Measurements from ENCODE around the gene KLHDC10. TPM values are rescaled to one million over a fixed set of nuclear protein-coding genes. Genes with fewer than 3 reads are reported as not detected.

The KLHDC10 gene
- total and polyA plus RNA-seq, 2 of the 13 experiments (the other 11 are each of a cell fraction or from before 2014, with no cell fraction given): 11.9 to 21.6 TPM

DNA sequence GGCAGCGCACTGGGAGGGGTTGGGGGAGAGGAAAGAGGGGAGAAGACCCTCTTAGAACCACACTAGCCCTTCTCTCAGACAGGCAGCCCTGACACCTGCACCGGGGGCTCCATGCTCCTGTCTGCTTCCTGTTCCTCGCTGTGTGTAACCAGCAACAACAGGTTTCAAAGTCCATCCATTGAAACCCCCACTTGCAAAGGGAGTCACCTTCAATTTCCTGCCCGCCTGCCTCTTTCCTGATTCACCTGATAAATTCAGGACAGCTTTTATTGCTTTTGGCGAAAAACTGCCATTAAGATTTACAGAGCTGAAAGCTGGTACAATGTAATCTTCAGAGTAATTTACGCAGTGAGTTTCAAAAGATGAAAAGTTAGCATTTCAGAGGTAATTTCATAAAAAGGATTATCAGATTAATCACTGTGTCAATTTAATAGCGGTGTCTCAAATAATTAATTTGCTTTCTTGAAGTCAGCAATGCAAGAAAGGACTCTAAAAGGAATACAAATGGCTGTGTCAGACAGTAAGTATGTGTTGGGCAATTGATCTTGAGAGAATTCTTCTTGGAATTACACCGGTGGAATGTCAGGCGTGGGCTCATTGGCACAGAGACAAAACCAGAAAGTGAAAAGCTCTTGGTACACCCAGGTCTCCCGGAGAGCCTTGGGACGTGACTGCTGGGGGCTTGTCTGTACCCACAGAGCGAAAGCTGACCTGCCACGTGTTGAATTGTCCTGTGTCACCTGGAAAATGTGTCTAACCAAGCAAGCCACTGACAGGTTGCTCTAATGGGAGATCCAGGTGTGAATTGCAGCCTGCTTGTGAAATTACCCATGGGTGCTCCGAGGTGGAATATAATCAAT lies 74.2 kb downstream of the KLHDC10 start (continued):
- TF ChIP-seq, protein P1, sequence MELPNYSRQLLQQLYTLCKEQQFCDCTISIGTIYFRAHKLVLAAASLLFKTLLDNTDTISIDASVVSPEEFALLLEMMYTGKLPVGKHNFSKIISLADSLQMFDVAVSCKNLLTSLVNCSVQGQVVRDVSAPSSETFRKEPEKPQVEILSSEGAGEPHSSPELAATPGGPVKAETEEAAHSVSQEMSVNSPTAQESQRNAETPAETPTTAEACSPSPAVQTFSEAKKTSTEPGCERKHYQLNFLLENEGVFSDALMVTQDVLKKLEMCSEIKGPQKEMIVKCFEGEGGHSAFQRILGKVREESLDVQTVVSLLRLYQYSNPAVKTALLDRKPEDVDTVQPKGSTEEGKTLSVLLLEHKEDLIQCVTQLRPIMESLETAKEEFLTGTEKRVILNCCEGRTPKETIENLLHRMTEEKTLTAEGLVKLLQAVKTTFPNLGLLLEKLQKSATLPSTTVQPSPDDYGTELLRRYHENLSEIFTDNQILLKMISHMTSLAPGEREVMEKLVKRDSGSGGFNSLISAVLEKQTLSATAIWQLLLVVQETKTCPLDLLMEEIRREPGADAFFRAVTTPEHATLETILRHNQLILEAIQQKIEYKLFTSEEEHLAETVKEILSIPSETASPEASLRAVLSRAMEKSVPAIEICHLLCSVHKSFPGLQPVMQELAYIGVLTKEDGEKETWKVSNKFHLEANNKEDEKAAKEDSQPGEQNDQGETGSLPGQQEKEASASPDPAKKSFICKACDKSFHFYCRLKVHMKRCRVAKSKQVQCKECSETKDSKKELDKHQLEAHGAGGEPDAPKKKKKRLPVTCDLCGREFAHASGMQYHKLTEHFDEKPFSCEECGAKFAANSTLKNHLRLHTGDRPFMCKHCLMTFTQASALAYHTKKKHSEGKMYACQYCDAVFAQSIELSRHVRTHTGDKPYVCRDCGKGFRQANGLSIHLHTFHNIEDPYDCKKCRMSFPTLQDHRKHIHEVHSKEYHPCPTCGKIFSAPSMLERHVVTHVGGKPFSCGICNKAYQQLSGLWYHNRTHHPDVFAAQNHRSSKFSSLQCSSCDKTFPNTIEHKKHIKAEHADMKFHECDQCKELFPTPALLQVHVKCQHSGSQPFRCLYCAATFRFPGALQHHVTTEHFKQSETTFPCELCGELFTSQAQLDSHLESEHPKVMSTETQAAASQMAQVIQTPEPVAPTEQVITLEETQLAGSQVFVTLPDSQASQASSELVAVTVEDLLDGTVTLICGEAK (IDR thresholded peaks at IDR 0.05): no peak
- TF ChIP-seq, protein P1 (CRISPR knock-in tag; IDR thresholded peaks at IDR 0.05): no peak
- TF ChIP-seq KLF13 (CRISPR knock-in tag; IDR thresholded peaks at IDR 0.05) (no peak), KLF6 (CRISPR knock-in tag; IDR thresholded peaks at IDR 0.05) (no peak), ZNF644 (CRISPR knock-in tag; IDR thresholded peaks at IDR 0.05; ENCODE audit: low read depth) (no peak), ZNF33B (CRISPR knock-in tag; IDR thresholded peaks at IDR 0.05) (no peak), ZNF24 (IDR thresholded peaks at IDR 0.05) (no peak), PHF20 (CRISPR knock-in tag; IDR thresholded peaks at IDR 0.05) (0 out of 2 replicates have a peak, but pooled peaks have one; percentile 29), U2AF2 (IDR thresholded peaks at IDR 0.05; ENCODE audit: low read depth, low read length) (no peak), DNMT1 (CRISPR knock-in tag; IDR thresholded peaks at IDR 0.05) (no peak), SKI (IDR thresholded peaks at IDR 0.05; ENCODE audit: partially characterized antibody) (no peak), ZNF18 (CRISPR knock-in tag; IDR thresholded peaks at IDR 0.05; ENCODE audit: insufficient replicate concordance) (peak; percentile 25), TGIF2 (CRISPR knock-in tag; IDR thresholded peaks at IDR 0.05) (0 out of 2 replicates have a peak, but pooled peaks have one; percentile 23), MAFK (conservative IDR thresholded peaks at IDR 0.05 in 1 of 2, IDR thresholded peaks at IDR 0.05 in 1 of 2; ENCODE audit: low read length in 2 of 2) (no peak), FOXA1 (IDR thresholded peaks at IDR 0.05) (no peak), FOXA1 (CRISPR knock-in tag; IDR thresholded peaks at IDR 0.05) (no peak), CCDC6 (CRISPR knock-in tag; IDR thresholded peaks at IDR 0.05) (no peak), SNAPC2 (CRISPR knock-in tag; IDR thresholded peaks at IDR 0.05) (no peak; the same call in 1 of the 2 replicates), ZNF782 (CRISPR knock-in tag; IDR thresholded peaks at IDR 0.05; ENCODE audit: borderline replicate concordance) (no peak)
